ENCODE data around the gene CRB2.

CRB2 gene

DNA sequence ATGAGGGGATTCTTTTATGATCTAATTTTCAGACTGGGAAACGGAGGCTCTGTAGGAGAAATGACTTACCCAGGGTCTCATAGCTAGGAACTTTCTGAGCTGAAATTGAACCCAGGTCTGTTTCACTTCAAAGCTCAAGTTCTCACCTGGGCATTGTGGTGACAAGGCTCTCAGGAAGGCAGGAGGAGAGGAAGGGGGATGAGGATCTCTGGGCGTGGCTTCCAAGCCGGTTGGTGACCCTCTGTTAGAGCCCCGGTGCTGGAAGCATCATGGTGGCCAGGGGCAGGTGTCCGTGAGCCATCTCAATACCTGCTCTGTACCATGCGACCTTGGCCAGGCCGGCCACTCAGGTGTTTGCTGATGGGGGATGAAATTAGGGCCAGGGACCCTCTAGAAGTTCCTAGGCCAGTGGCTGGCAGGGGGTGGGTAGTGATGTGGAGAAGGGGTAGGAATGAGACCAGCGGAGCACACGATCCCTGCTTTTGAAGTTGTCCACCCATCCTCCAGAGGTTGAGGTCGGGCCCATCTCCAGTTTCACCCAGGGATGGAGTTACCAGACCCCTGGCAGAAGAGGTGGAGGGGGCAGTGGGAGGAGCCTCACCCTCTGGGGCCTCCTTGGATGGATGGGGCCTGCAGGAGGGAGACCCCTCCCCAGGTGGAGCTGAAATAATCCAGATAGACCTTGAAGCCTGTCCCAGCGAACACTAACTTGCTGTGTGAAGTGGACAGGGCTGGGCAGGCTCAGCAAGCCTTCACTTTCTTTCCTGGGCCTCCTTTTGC lies 5.9 kb downstream of the CRB2 start:
- TF ChIP-seq POLR2AphosphoS5 (IDR thresholded peaks at IDR 0.05; ENCODE audit: low read depth) = no peak
- TF ChIP-seq, protein P1, sequence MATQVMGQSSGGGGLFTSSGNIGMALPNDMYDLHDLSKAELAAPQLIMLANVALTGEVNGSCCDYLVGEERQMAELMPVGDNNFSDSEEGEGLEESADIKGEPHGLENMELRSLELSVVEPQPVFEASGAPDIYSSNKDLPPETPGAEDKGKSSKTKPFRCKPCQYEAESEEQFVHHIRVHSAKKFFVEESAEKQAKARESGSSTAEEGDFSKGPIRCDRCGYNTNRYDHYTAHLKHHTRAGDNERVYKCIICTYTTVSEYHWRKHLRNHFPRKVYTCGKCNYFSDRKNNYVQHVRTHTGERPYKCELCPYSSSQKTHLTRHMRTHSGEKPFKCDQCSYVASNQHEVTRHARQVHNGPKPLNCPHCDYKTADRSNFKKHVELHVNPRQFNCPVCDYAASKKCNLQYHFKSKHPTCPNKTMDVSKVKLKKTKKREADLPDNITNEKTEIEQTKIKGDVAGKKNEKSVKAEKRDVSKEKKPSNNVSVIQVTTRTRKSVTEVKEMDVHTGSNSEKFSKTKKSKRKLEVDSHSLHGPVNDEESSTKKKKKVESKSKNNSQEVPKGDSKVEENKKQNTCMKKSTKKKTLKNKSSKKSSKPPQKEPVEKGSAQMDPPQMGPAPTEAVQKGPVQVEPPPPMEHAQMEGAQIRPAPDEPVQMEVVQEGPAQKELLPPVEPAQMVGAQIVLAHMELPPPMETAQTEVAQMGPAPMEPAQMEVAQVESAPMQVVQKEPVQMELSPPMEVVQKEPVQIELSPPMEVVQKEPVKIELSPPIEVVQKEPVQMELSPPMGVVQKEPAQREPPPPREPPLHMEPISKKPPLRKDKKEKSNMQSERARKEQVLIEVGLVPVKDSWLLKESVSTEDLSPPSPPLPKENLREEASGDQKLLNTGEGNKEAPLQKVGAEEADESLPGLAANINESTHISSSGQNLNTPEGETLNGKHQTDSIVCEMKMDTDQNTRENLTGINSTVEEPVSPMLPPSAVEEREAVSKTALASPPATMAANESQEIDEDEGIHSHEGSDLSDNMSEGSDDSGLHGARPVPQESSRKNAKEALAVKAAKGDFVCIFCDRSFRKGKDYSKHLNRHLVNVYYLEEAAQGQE (IDR thresholded peaks at IDR 0.05; ENCODE audit: insufficient replicate concordance, low read depth) = no peak
- TF ChIP-seq GABPA (IDR thresholded peaks at IDR 0.05; ENCODE audit: low read depth) = no peak
- no peak for TF ChIP-seq SPI1 (IDR thresholded peaks at IDR 0.05; ENCODE audit: borderline replicate concordance, low read depth)
- TF ChIP-seq, protein P2, sequence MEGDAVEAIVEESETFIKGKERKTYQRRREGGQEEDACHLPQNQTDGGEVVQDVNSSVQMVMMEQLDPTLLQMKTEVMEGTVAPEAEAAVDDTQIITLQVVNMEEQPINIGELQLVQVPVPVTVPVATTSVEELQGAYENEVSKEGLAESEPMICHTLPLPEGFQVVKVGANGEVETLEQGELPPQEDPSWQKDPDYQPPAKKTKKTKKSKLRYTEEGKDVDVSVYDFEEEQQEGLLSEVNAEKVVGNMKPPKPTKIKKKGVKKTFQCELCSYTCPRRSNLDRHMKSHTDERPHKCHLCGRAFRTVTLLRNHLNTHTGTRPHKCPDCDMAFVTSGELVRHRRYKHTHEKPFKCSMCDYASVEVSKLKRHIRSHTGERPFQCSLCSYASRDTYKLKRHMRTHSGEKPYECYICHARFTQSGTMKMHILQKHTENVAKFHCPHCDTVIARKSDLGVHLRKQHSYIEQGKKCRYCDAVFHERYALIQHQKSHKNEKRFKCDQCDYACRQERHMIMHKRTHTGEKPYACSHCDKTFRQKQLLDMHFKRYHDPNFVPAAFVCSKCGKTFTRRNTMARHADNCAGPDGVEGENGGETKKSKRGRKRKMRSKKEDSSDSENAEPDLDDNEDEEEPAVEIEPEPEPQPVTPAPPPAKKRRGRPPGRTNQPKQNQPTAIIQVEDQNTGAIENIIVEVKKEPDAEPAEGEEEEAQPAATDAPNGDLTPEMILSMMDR (IDR thresholded peaks at IDR 0.05; ENCODE audit: insufficient read depth, low read length) = no peak

DNA sequence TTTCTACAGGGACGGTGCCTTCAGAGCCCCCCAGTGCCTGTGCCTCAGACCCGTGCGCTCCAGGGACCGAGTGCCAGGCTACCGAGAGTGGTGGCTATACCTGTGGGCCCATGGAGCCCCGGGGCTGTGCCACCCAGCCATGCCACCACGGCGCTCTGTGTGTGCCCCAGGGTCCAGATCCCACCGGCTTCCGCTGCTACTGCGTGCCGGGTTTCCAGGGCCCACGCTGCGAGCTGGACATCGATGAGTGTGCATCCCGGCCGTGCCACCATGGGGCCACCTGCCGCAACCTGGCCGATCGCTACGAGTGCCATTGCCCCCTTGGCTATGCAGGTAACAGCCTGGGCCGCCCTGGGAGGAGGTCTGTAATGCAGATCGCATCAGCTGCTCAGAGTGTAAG lies 6.9 kb downstream of the CRB2 start:
- Histone ChIP-seq H3K4me3 (replicated peaks; ENCODE audit: insufficient read depth, low read length) (no peak overlapping the region), H3K27ac (replicated peaks) (no peak overlapping the region), H3K27me3 (ENCODE audit: insufficient read depth, poor library complexity, severe bottlenecking) (no peaks in the 10 kb centered on the region)
- no peak for DNase-seq (ENCODE audit: low read depth in 1 of 2, low spot score in 1 of 2)
- TF ChIP-seq, protein P2 (IDR thresholded peaks at IDR 0.05; ENCODE audit: insufficient read depth, low read length) = no peak
- no peak for TF ChIP-seq GABPA (IDR thresholded peaks at IDR 0.05; ENCODE audit: low read depth)
- TF ChIP-seq, protein P1 (IDR thresholded peaks at IDR 0.05; ENCODE audit: insufficient replicate concordance, low read depth) = no peak

More for the DNA sequence above, 5.9 kb downstream of the CRB2 start:
- H3K27me3 ChIP-seq (ENCODE audit: insufficient read depth, poor library complexity, severe bottlenecking) = no peaks in the 10 kb centered on the region
- no peak overlapping the region for H3K4me3 ChIP-seq (replicated peaks; ENCODE audit: insufficient read depth, low read length)
- no peak for DNase-seq (ENCODE audit: low read depth in 1 of 2, low spot score in 1 of 2)
- no peak overlapping the region for H3K27ac ChIP-seq (replicated peaks)

DNA sequence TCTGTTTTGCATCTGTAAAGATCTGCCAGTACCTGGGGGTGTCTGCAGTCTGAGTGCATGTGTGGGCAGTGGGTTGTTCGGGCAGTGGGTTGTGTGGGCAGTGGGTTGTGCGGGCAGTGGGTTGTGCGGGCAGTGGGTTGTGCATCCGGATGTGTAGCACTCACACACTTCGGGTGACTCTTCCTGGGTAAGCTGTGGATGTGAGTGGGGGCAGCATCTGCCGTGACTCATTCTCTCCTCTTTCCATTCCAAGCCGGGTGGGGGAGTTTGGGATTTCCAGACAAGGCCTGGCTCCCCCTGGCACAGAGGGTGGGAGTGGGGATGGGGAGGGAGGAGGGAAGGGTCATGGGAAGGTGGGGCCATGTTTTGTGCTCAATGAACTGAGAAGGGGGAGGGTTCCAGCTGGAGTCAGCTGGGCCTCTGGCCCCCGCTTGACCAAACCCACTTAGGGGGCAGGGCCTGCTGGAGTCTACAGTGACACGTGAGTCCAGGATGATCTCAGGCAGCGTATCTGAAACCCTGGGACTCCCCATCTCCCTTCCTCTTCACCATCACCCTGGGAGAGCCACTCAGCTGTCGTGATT lies 8.3 kb downstream of the CRB2 start:
- DNase-seq (ENCODE audit: low read depth in 1 of 2, low spot score in 1 of 2) = no peak
- TF ChIP-seq, protein P2 (IDR thresholded peaks at IDR 0.05; ENCODE audit: insufficient read depth, low read length) = no peak
- TF ChIP-seq SPI1 (IDR thresholded peaks at IDR 0.05; ENCODE audit: borderline replicate concordance, low read depth) (no peak), POLR2AphosphoS5 (IDR thresholded peaks at IDR 0.05; ENCODE audit: low read depth) (no peak), GABPA (IDR thresholded peaks at IDR 0.05; ENCODE audit: low read depth) (no peak)
- TF ChIP-seq, protein P1 (IDR thresholded peaks at IDR 0.05; ENCODE audit: insufficient replicate concordance, low read depth) = no peak
- H3K27me3 ChIP-seq (ENCODE audit: insufficient read depth, poor library complexity, severe bottlenecking) = no peaks in the 10 kb centered on the region
- no peak overlapping the region for H3K27ac ChIP-seq (replicated peaks)
- H3K4me3 ChIP-seq (replicated peaks; ENCODE audit: insufficient read depth, low read length) = no peak overlapping the region
